Sigmoid colon (tissue), 4 donors: ENCODE results near the gene TMPRSS4.

ENCODE experiments used
- CTCF ChIP-seq, 4 experiments: fragments of 450-650 bp in 3 of 4; fragments of 200-600 bp in 1 of 4; IDR thresholded peaks; one replicate each; pipeline ENCODE4 v1.5.1; 2016 to 2019; ENCODE audit warnings: antibody characterized with exemption in 4 of 4, mild to moderate bottlenecking in 3 of 4, moderate library complexity in 2 of 4
- EP300 ChIP-seq, 4 donors: sonication (generic); formaldehyde crosslinking; IDR thresholded peaks; one replicate each; pipeline ENCODE4 v1.6.1; 2017; ENCODE audit warnings: antibody characterized with exemption in 4 of 4
- POLR2A ChIP-seq, 2 donors: fragments of 450-650 bp; IDR thresholded peaks; one replicate each; pipeline ENCODE4 v1.6.1; 2016; ENCODE audit warnings: antibody characterized with exemption in 2 of 2, mild to moderate bottlenecking in 2 of 2, moderate library complexity in 2 of 2
- POLR2AphosphoS5 ChIP-seq, 4 donors: sonication (generic); formaldehyde crosslinking; IDR thresholded peaks; one replicate each; pipeline ENCODE4 v1.6.1; 2017; ENCODE audit warnings: antibody characterized with exemption in 4 of 4

- TF ChIP-seq POLR2A (IDR thresholded peaks at IDR 0.05): no peak
- no peak for TF ChIP-seq CTCF (IDR thresholded peaks at IDR 0.05)
- no peak for TF ChIP-seq POLR2AphosphoS5 (IDR thresholded peaks at IDR 0.05)
- TF ChIP-seq EP300 (IDR thresholded peaks at IDR 0.05): no peak
Measured at GRCh38 chr11:118154641-118155040, 77.8 kb downstream of the TMPRSS4 start.
